B cell (primary cell): Measurements from ENCODE around the gene LHX4. TPM values are rescaled to one million over a fixed set of nuclear protein-coding genes. Genes with fewer than 3 reads are reported as not detected.

ENCODE experiments used
- ATAC-seq: fragments of 200-7000 bp; cut with Tn5 transposase; one replicate; pipeline ENCODE4 v1.10.0; 2021; ENCODE audit warnings: low read depth, mild to moderate bottlenecking, moderate number of reproducible peaks, moderate library complexity
- CTCF ChIA-PET: fragments of 350-600 bp; sonication (Branson Sonifier 250); formaldehyde crosslinking; loops from one replicate; lab custom pipeline; 2021; ENCODE audit warnings: antibody characterized with exemption, inconsistent platforms; lab: Charles Lee
- POLR2A ChIA-PET: fragments of 350-600 bp; sonication (Branson Sonifier 250); formaldehyde crosslinking; loops from one replicate; lab custom pipeline; 2021; ENCODE audit warnings: antibody characterized with exemption; lab: Charles Lee
- DNase-seq: peaks from one replicate; pipeline ENCODE4 v3.0.0; 2013
- H2AFZ ChIP-seq: 2 replicates; pipeline ENCODE4 v1.6.1; 2012; ENCODE audit warnings: mild to moderate bottlenecking, low read depth, low read length; ENCODE audit not compliant: insufficient read depth, poor library complexity, severe bottlenecking
- H3K27ac ChIP-seq, 2 donors: 1 replicate in 1 of 2; 2 replicates in 1 of 2; pipeline ENCODE4 v1.5.1; 2012 to 2013; ENCODE audit warnings: low read length in 2 of 2, mild to moderate bottlenecking in 2 of 2, moderate library complexity in 1 of 2
- H3K27me3 ChIP-seq, 4 experiments: fragments of 200-600 bp in 1 of 4; sonication (generic) in 1 of 4; replicated peaks in 1 of 4; 1 replicate in 2 of 4; 2 replicates in 2 of 4; pipeline versions ENCODE4 v1.6.1 to v1.7.0; 2013 to 2016; ENCODE audit warnings: low read length in 3 of 4, mild to moderate bottlenecking in 2 of 4, mixed read lengths in 1 of 4, moderate library complexity in 1 of 4; ENCODE audit not compliant: insufficient read depth in 4 of 4, control insufficient read depth in 3 of 4; ENCODE audit errors: control extremely low read depth in 1 of 4
- H3K36me3 ChIP-seq, 2 experiments: replicated peaks in 1 of 2; 1 replicate in 1 of 2; 2 replicates in 1 of 2; pipeline versions ENCODE4 v1.6.1 to v1.7.1; 2013; ENCODE audit warnings: low read length in 1 of 2; ENCODE audit not compliant: insufficient read depth in 2 of 2, control insufficient read depth in 1 of 2; ENCODE audit errors: control extremely low read depth in 1 of 2, extremely low read depth in 1 of 2
- H3K4me1 ChIP-seq, 2 donors: fragments of 200-600 bp in 1 of 2; sonication (generic) in 1 of 2; 1 replicate in 1 of 2; 2 replicates in 1 of 2; pipeline versions ENCODE4 v1.5.1 to v1.6.1; 2013 to 2017; ENCODE audit warnings: low read length in 2 of 2; ENCODE audit not compliant: control insufficient read depth in 2 of 2, insufficient read depth in 2 of 2
- H3K4me2 ChIP-seq: replicated peaks from 2 replicates; pipeline ENCODE3; 2012; ENCODE audit warnings: mild to moderate bottlenecking, low read depth, low read length; ENCODE audit not compliant: poor library complexity, severe bottlenecking
- H3K4me3 ChIP-seq, 5 experiments: fragments of 200-600 bp in 1 of 5; sonication (generic) in 1 of 5; 1 replicate in 3 of 5; 2 replicates in 2 of 5; pipeline versions ENCODE4 v1.5.1 to v1.7.0; 2011 to 2016; ENCODE audit warnings: low read length in 4 of 5, mild to moderate bottlenecking in 4 of 5, low read depth in 2 of 5, control low read depth in 1 of 5, moderate library complexity in 1 of 5; ENCODE audit not compliant: insufficient read depth in 1 of 5; ENCODE audit errors: control extremely low read depth in 1 of 5, extremely low read depth in 1 of 5
- H3K79me2 ChIP-seq: fragments of 200-600 bp; sonication (generic); one replicate; pipeline ENCODE4 v1.6.0; 2016; ENCODE audit warnings: low read length; ENCODE audit not compliant: control insufficient read depth, insufficient read depth
- H3K9ac ChIP-seq: fragments of 200-600 bp; sonication (generic); 2 replicates; pipeline ENCODE4 v1.6.1; 2017; ENCODE audit warnings: mild to moderate bottlenecking, low read length, moderate library complexity
- H3K9me3 ChIP-seq, 3 donors: one replicate each; pipeline versions ENCODE4 v1.6.1 to v1.7.1; 2013; ENCODE audit warnings: low read length in 2 of 3; ENCODE audit not compliant: control insufficient read depth in 2 of 3, insufficient read depth in 1 of 3; ENCODE audit errors: control extremely low read depth in 1 of 3
- H4K20me1 ChIP-seq: 2 replicates; pipeline ENCODE4 v1.6.0; 2012; ENCODE audit warnings: mild to moderate bottlenecking, low read length; ENCODE audit not compliant: insufficient read depth, control insufficient read depth, poor library complexity, severe bottlenecking
- H3K27ac Mint-ChIP-seq: one replicate; pipeline ENCODE4 v1.8.0; 2021; ENCODE audit warnings: mixed read lengths
- H3K27me3 Mint-ChIP-seq: one replicate; pipeline ENCODE4 v1.8.0; 2021; ENCODE audit warnings: mixed read lengths
- H3K4me1 Mint-ChIP-seq: one replicate; pipeline ENCODE4 v1.8.0; 2021; ENCODE audit warnings: mixed read lengths
- H3K4me3 Mint-ChIP-seq: one replicate; pipeline ENCODE4 v1.8.0; 2021; ENCODE audit warnings: mixed read lengths
- H3K9me3 Mint-ChIP-seq: one replicate; pipeline ENCODE4 v1.8.0; 2022; ENCODE audit warnings: mixed read lengths; ENCODE audit not compliant: insufficient read depth
- EZH2 ChIP-seq: IDR thresholded peaks from 2 replicates; pipeline ENCODE4 v1.6.1; 2012; ENCODE audit warnings: borderline replicate concordance, low read depth, mild to moderate bottlenecking, moderate library complexity, low read length; ENCODE audit not compliant: insufficient read depth, poor library complexity, severe bottlenecking
- WGBS: methylation state at CpG from one replicate; pipeline ENCODE4 v1.1.5; 2013; ENCODE audit warnings: missing lambda C conversion rate; ENCODE audit not compliant: insufficient coverage; 5-methylcytosine and 5-hydroxymethylcytosine counted together
- intact Hi-C: fragments of 100-400 bp; cut with micrococcal nuclease; formaldehyde crosslinking; loops from one replicate; pipeline ENCODE4 v1.10.0; 2022
- polyA plus RNA-seq: library from polyadenylated mRNA; depleted of rRNA; stranded (reverse); fragments of >200 nt; gene quantifications from 2 replicates; pipeline ENCODE4 v1.2.3, GENCODE V29; 2012
- total RNA-seq, 2 donors: library from RNA; stranded (reverse); fragments of 120-200 nt in 1 of 2; gene quantifications; 1 replicate in 1 of 2; 2 replicates in 1 of 2; pipeline versions ENCODE4 v1.2.3 to v1.2.4, GENCODE V29; 2013 to 2022
- TF ChIP-seq, protein P1 (sequence below): fragments of 200-600 bp; IDR thresholded peaks from one replicate; pipeline ENCODE4 v1.8.0; 2022; ENCODE audit warnings: antibody characterized with exemption, mild to moderate bottlenecking

LHX4 gene
- total and polyA plus RNA-seq, 2 donors (not counting 1 experiment from before 2014, with no cell fraction given): not detected

DNA sequence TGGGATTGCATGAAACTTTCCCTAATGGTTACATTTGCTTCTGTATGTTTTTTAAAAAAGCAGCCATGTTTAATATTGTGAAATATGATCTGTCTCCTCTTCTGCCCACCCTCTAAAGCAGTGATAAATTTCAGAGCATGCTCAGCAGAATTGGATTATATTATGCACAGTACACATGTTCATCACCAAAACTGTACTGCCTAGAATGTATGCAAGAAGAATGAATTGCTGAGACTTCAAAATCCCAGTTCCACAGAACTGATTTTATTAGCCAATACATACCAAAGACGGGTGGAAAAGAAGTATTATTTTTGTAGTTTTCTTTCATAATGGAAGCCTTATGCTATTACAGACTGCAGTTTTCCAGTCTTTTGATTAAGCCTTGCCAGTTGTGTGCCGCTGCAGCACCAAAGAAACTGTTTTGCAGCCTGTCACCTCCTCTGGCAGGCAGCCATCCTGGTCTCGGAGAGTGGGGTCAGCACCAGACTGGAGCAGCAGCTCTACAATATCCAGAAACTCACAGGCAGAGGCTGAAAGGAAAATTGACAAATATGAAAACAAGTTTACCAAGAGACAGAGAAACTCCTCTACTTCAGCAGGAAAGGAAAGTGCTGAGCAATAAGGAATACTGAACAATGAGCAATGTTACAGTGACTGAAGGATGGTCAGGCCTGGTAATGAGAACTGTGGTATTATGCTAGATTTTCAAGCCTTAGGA, 58.1 kb downstream of the LHX4 start:
- peaks cover 0 to 3% (median 2%) of the 10 kb centered on the region in 3 donors for H3K9me3 ChIP-seq
- WGBS: 100% methylated on average over 1 of the region's 3 CpGs
- ChIA-PET POLR2A (no interaction called here), CTCF (no interaction called here)
- Mint-ChIP-seq H3K27ac (no peak overlapping the region), H3K4me3 (no peak overlapping the region), H3K9me3 (peaks cover 4% of the 10 kb centered on the region), H3K27me3 (no peaks in the 10 kb centered on the region), H3K4me1 (no peaks in the 10 kb centered on the region)
- intact Hi-C loops: no loop called here
- TF ChIP-seq EZH2: no peak
- TF ChIP-seq, protein P1, sequence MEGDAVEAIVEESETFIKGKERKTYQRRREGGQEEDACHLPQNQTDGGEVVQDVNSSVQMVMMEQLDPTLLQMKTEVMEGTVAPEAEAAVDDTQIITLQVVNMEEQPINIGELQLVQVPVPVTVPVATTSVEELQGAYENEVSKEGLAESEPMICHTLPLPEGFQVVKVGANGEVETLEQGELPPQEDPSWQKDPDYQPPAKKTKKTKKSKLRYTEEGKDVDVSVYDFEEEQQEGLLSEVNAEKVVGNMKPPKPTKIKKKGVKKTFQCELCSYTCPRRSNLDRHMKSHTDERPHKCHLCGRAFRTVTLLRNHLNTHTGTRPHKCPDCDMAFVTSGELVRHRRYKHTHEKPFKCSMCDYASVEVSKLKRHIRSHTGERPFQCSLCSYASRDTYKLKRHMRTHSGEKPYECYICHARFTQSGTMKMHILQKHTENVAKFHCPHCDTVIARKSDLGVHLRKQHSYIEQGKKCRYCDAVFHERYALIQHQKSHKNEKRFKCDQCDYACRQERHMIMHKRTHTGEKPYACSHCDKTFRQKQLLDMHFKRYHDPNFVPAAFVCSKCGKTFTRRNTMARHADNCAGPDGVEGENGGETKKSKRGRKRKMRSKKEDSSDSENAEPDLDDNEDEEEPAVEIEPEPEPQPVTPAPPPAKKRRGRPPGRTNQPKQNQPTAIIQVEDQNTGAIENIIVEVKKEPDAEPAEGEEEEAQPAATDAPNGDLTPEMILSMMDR: no peak
- H3K4me1 ChIP-seq: no peaks in the 10 kb centered on the region
- no peak overlapping the region for H3K4me2 ChIP-seq
- no peak overlapping the region for H3K9ac ChIP-seq
- no peaks in the 10 kb centered on the region for H4K20me1 ChIP-seq
- no peaks in the 10 kb centered on the region for H3K79me2 ChIP-seq
- no peaks in the 10 kb centered on the region for H3K27me3 ChIP-seq
- H3K36me3 ChIP-seq: peaks cover 6 to 7% of the 10 kb centered on the region in 2 experiments
- H3K27ac ChIP-seq: no peak overlapping the region
- no peak overlapping the region for H2AFZ ChIP-seq
- no peak overlapping the region for H3K4me3 ChIP-seq
- no peak for ATAC-seq
- no peak for DNase-seq

DNA sequence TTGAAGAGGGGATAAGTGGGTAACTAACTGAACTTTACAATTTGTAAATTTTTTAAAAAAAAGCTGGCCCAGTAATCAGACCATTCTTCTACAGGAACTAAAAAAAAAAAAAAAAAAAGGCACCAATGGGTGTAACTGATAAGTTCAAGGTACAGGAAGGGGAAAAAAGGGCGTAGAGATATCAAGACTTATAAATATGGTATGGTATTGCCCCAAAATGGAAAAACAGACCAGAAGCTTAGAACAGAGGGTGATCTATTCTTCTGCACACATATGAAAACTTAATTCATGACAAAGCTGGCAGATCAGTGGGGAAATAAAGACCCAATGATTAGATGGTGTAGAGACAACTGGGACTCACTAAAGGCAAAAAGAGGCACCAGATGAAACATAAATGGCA, 58.9 kb downstream of the LHX4 start:
- peaks cover 4% of the 10 kb centered on the region for H3K9me3 Mint-ChIP-seq
- no peaks in the 10 kb centered on the region for H3K4me1 ChIP-seq
- no peak for ATAC-seq
- no peak overlapping the region for H2AFZ ChIP-seq
- H3K27ac ChIP-seq: no peak overlapping the region
- H3K9ac ChIP-seq: no peak overlapping the region
- peaks cover 2 to 4% (median 3%) of the 10 kb centered on the region in 3 donors for H3K9me3 ChIP-seq
- H3K79me2 ChIP-seq: no peaks in the 10 kb centered on the region
- intact Hi-C loops: no loop called here
- no peak overlapping the region for H3K4me3 ChIP-seq
- no peak overlapping the region for H3K27ac Mint-ChIP-seq
- H4K20me1 ChIP-seq: no peaks in the 10 kb centered on the region
- H3K4me1 Mint-ChIP-seq: no peaks in the 10 kb centered on the region
- no peak overlapping the region for H3K4me3 Mint-ChIP-seq
- ChIA-PET POLR2A (no interaction called here), CTCF (no interaction called here)
- peaks cover 6% of the 10 kb centered on the region in 2 experiments for H3K36me3 ChIP-seq
- no CpG with 5 or more reads among the region's 1 CpG for WGBS
- H3K4me2 ChIP-seq: no peak overlapping the region
- no peak for DNase-seq
- H3K27me3 Mint-ChIP-seq: no peaks in the 10 kb centered on the region
- no peaks in the 10 kb centered on the region for H3K27me3 ChIP-seq
- TF ChIP-seq EZH2: no peak
- TF ChIP-seq, protein P1: no peak
